HepG2 (cell line): ENCODE measurements around the gene DYNC2LI1. TPM values are rescaled to one million over a fixed set of nuclear protein-coding genes. Genes with fewer than 3 reads are reported as not detected.

Source experiments
- CBX5 ChIP-seq: sonication (generic); formaldehyde crosslinking; IDR thresholded peaks from 2 replicates; pipeline ENCODE4 v1.4.0; 2020; ENCODE audit warnings: missing genetic modification reagents, borderline replicate concordance
- CENPX ChIP-seq: sonication (generic); formaldehyde crosslinking; IDR thresholded peaks from 2 replicates; pipeline ENCODE4 v1.9.0; 2021; ENCODE audit warnings: mild to moderate bottlenecking, missing genetic modification reagents, moderate library complexity
- ISX ChIP-seq: sonication (generic); formaldehyde crosslinking; conservative IDR thresholded peaks from 2 replicates; pipeline ENCODE4 v1.5.0; 2020; ENCODE audit warnings: missing genetic modification reagents
- KMT2A ChIP-seq: sonication (generic); formaldehyde crosslinking; IDR thresholded peaks from 2 replicates; pipeline ENCODE4 v1.4.0; 2020; ENCODE audit warnings: missing genetic modification reagents
- MAFG ChIP-seq: sonication (generic); formaldehyde crosslinking; IDR thresholded peaks from 2 replicates; pipeline ENCODE4 v1.5.1; 2020; ENCODE audit warnings: mild to moderate bottlenecking, missing genetic modification reagents
- MAZ ChIP-seq, 2 experiments: sonication (generic) in 1 of 2; formaldehyde crosslinking in 1 of 2; IDR thresholded peaks; 2 replicates each; pipeline versions ENCODE4 v1.5.0 to v1.6.1; 2012 to 2020; ENCODE audit warnings: low read depth in 2 of 2, mild to moderate bottlenecking in 2 of 2, borderline replicate concordance in 1 of 2, improper control_type of control experiment in 1 of 2, low read length in 1 of 2, missing genetic modification reagents in 1 of 2, moderate library complexity in 1 of 2
- MEIS2 ChIP-seq: sonication (generic); formaldehyde crosslinking; IDR thresholded peaks from 2 replicates; pipeline ENCODE4 v1.9.0; 2021; ENCODE audit warnings: mild to moderate bottlenecking, missing genetic modification reagents
- NCOA5 ChIP-seq: sonication (generic); formaldehyde crosslinking; IDR thresholded peaks from 2 replicates; pipeline ENCODE4 v1.4.0; 2020; ENCODE audit warnings: missing genetic modification reagents
- RFX1 ChIP-seq: fragments of 450-650 bp; IDR thresholded peaks from 2 replicates; pipeline ENCODE4 v1.6.1; 2017
- SAFB2 ChIP-seq: sonication (generic); formaldehyde crosslinking; IDR thresholded peaks from 2 replicates; pipeline ENCODE4 v1.5.1; 2020; ENCODE audit warnings: missing genetic modification reagents, low read depth, mild to moderate bottlenecking, borderline replicate concordance
- SMAD1 ChIP-seq: sonication (generic); formaldehyde crosslinking; IDR thresholded peaks from 2 replicates; pipeline ENCODE4 v1.4.0; 2020; ENCODE audit warnings: missing genetic modification reagents, low read depth, mild to moderate bottlenecking, borderline replicate concordance
- XBP1 ChIP-seq: sonication (generic); formaldehyde crosslinking; IDR thresholded peaks from 2 replicates; pipeline ENCODE4 v1.5.0; 2020; ENCODE audit warnings: missing genetic modification reagents
- ZFP41 ChIP-seq: sonication (generic); formaldehyde crosslinking; IDR thresholded peaks from 2 replicates; pipeline ENCODE4 v1.4.0; 2020; ENCODE audit warnings: mild to moderate bottlenecking, missing genetic modification reagents, borderline replicate concordance
- ZFX ChIP-seq: sonication (generic); formaldehyde crosslinking; IDR thresholded peaks from 2 replicates; pipeline ENCODE4 v1.4.0; 2020; ENCODE audit warnings: mild to moderate bottlenecking, low read depth, missing genetic modification reagents, moderate library complexity
- ZNF232 ChIP-seq: sonication (generic); formaldehyde crosslinking; IDR thresholded peaks from 2 replicates; pipeline ENCODE4 v1.4.0; 2020; ENCODE audit warnings: missing genetic modification reagents, borderline replicate concordance
- ZNF557 ChIP-seq: sonication (generic); formaldehyde crosslinking; IDR thresholded peaks from 2 replicates; pipeline ENCODE4 v1.4.0; 2020; ENCODE audit warnings: missing genetic modification reagents
- polyA plus RNA-seq, 8 experiments: library from polyadenylated mRNA; depleted of rRNA in 3 of 8; stranded (reverse) in 7 of 8; unstranded in 1 of 8; fragments of >200 nt; fragmentation: Illumina TruSeq in 4 of 8; extraction: Trizol in 4 of 8; gene quantifications; 2 replicates each; pipeline versions ENCODE4 v1.2.1 to v1.2.3, GENCODE V29; 2011 to 2016; ENCODE audit warnings: low read depth in 4 of 8, missing spikeins in 1 of 8, mixed read lengths in 1 of 8; ENCODE audit not compliant: insufficient read depth in 1 of 8
- total RNA-seq, 5 experiments: library from RNA; depleted of rRNA; stranded (reverse); fragments of >200 nt; fragmentation: Illumina TruSeq; extraction: Trizol; gene quantifications; 2 replicates each; pipeline ENCODE4 v1.2.3, GENCODE V29; 2016; ENCODE audit warnings: low read depth in 1 of 5
- TF ChIP-seq, protein P1 (sequence below): sonication (generic); formaldehyde crosslinking; IDR thresholded peaks from 2 replicates; pipeline ENCODE4 v1.5.1; 2020; ENCODE audit warnings: missing genetic modification reagents, mild to moderate bottlenecking, borderline replicate concordance
- TF ChIP-seq, protein P2 (sequence below): sonication (generic); formaldehyde crosslinking; IDR thresholded peaks from 2 replicates; pipeline ENCODE4 v1.5.0; 2020; ENCODE audit warnings: mild to moderate bottlenecking, missing genetic modification reagents, moderate library complexity
- TF ChIP-seq, protein P3 (sequence below): sonication (generic); formaldehyde crosslinking; IDR thresholded peaks from 2 replicates; pipeline ENCODE4 v1.5.0; 2020; ENCODE audit warnings: mild to moderate bottlenecking, low read depth, missing genetic modification reagents, borderline replicate concordance
- TF ChIP-seq, protein P4 (sequence below): sonication (generic); formaldehyde crosslinking; IDR thresholded peaks from 2 replicates; pipeline ENCODE4; 2020; ENCODE audit warnings: missing genetic modification reagents, mild to moderate bottlenecking, borderline replicate concordance
- TF ChIP-seq, protein P5 (sequence below): sonication (generic); formaldehyde crosslinking; IDR thresholded peaks from 2 replicates; pipeline ENCODE4 v1.4.0; 2020; ENCODE audit warnings: mild to moderate bottlenecking, low read depth, missing genetic modification reagents

Gene DYNC2LI1
- total and polyA plus RNA-seq, 2 of the 13 experiments (the other 11 are each of a cell fraction or from before 2014, with no cell fraction given), result 16.9 to 23.2 TPM

DNA sequence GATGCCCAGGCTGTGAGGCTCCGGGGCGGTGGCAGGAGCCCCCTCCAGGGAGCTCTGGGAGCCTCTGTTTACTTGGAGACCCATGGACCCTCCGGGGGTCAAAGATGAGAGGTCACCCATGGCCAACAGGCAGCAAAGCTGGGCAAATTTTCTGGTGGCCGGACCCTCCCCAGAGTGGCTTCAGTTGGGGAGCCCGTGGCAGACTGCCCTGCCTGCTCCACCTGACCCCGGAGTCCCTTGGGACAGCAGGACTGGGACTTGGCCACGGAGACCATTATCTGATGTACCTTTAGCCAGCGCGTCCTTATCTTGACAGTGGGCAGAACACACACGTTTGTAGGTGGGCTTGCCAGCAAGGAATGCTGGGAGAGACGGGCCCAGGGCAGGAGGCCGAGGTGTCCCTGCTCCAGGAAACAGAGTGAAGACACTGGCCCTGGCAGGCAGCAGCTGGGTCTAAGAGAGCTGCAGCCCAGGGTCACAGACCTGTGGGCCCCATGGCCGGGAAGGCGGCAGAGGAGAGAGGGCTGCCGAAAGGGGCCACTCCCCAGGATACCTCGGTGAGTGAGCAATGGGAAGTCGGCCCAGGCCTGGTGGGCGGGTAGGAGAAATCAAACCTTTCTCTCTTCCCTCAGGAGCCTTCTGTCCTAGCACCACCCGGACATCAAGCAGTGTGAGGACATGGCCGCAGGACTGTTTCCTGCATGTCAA lies 64.9 kb downstream of the DYNC2LI1 start, which contains the start of the genes ABCG5 and ABCG8 (continued):
- TF ChIP-seq RFX1 (no peak), XBP1 (CRISPR knock-in tag) (no peak), MAFG (CRISPR knock-in tag) (no peak), ZFP41 (CRISPR knock-in tag) (no peak), ZNF232 (peak; percentile 74), ISX (CRISPR knock-in tag) (peak; percentile 79; the same call in 1 of the 2 replicates), ZFX (CRISPR knock-in tag) (peak; percentile 95), KMT2A (no peak; the same call in none of the 2 replicates), MAZ (IDR thresholded peaks at IDR 0.05; ENCODE audit: borderline replicate concordance, low read depth, low read length) (no peak), MAZ (CRISPR knock-in tag; IDR thresholded peaks at IDR 0.05; ENCODE audit: low read depth) (peak; percentile 13; the same call in 1 of the 2 replicates), CENPX (CRISPR knock-in tag) (no peak), NCOA5 (CRISPR knock-in tag) (no peak), SMAD1 (peak; percentile 45; the same call in 1 of the 2 replicates), SAFB2 (CRISPR knock-in tag) (no peak), CBX5 (CRISPR knock-in tag) (peak; percentile 67; the same call in 1 of the 2 replicates), ZNF557 (CRISPR knock-in tag) (no peak), MEIS2 (CRISPR knock-in tag) (no peak; the same call in none of the 2 replicates)
- TF ChIP-seq, protein P1, sequence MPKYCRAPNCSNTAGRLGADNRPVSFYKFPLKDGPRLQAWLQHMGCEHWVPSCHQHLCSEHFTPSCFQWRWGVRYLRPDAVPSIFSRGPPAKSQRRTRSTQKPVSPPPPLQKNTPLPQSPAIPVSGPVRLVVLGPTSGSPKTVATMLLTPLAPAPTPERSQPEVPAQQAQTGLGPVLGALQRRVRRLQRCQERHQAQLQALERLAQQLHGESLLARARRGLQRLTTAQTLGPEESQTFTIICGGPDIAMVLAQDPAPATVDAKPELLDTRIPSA (CRISPR knock-in tag), result no peak
- TF ChIP-seq, protein P2, sequence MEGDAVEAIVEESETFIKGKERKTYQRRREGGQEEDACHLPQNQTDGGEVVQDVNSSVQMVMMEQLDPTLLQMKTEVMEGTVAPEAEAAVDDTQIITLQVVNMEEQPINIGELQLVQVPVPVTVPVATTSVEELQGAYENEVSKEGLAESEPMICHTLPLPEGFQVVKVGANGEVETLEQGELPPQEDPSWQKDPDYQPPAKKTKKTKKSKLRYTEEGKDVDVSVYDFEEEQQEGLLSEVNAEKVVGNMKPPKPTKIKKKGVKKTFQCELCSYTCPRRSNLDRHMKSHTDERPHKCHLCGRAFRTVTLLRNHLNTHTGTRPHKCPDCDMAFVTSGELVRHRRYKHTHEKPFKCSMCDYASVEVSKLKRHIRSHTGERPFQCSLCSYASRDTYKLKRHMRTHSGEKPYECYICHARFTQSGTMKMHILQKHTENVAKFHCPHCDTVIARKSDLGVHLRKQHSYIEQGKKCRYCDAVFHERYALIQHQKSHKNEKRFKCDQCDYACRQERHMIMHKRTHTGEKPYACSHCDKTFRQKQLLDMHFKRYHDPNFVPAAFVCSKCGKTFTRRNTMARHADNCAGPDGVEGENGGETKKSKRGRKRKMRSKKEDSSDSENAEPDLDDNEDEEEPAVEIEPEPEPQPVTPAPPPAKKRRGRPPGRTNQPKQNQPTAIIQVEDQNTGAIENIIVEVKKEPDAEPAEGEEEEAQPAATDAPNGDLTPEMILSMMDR (CRISPR knock-in tag), result 0 out of 2 replicates have a peak, but pooled peaks have one; percentile 18
- TF ChIP-seq, protein P3, sequence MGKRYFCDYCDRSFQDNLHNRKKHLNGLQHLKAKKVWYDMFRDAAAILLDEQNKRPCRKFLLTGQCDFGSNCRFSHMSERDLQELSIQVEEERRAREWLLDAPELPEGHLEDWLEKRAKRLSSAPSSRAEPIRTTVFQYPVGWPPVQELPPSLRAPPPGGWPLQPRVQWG (CRISPR knock-in tag), result 0 out of 2 replicates have a peak, but pooled peaks have one; percentile 19
- TF ChIP-seq, protein P4, sequence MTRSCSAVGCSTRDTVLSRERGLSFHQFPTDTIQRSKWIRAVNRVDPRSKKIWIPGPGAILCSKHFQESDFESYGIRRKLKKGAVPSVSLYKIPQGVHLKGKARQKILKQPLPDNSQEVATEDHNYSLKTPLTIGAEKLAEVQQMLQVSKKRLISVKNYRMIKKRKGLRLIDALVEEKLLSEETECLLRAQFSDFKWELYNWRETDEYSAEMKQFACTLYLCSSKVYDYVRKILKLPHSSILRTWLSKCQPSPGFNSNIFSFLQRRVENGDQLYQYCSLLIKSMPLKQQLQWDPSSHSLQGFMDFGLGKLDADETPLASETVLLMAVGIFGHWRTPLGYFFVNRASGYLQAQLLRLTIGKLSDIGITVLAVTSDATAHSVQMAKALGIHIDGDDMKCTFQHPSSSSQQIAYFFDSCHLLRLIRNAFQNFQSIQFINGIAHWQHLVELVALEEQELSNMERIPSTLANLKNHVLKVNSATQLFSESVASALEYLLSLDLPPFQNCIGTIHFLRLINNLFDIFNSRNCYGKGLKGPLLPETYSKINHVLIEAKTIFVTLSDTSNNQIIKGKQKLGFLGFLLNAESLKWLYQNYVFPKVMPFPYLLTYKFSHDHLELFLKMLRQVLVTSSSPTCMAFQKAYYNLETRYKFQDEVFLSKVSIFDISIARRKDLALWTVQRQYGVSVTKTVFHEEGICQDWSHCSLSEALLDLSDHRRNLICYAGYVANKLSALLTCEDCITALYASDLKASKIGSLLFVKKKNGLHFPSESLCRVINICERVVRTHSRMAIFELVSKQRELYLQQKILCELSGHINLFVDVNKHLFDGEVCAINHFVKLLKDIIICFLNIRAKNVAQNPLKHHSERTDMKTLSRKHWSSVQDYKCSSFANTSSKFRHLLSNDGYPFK (CRISPR knock-in tag), result peak; percentile 64
- TF ChIP-seq, protein P5, sequence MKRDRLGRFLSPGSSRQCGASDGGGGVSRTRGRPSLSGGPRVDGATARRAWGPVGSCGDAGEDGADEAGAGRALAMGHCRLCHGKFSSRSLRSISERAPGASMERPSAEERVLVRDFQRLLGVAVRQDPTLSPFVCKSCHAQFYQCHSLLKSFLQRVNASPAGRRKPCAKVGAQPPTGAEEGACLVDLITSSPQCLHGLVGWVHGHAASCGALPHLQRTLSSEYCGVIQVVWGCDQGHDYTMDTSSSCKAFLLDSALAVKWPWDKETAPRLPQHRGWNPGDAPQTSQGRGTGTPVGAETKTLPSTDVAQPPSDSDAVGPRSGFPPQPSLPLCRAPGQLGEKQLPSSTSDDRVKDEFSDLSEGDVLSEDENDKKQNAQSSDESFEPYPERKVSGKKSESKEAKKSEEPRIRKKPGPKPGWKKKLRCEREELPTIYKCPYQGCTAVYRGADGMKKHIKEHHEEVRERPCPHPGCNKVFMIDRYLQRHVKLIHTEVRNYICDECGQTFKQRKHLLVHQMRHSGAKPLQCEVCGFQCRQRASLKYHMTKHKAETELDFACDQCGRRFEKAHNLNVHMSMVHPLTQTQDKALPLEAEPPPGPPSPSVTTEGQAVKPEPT (CRISPR knock-in tag), result 0 out of 2 replicates have a peak, but pooled peaks have one; percentile 27
